ENCODE results near the gene ACKR2. TPM values are rescaled to one million over a fixed set of nuclear protein-coding genes. Genes with fewer than 3 reads are reported as not detected.

The ACKR2 gene
- total and polyA plus RNA-seq, 2 donors (not counting 3 experiments of a cell fraction or from before 2014, with no cell fraction given): 0.01 TPM; not detected in 1

- no peaks in the 10 kb centered on the region for H3K79me2 ChIP-seq (ENCODE audit: control insufficient read depth, insufficient read depth, low read length)
- no peak overlapping the region for H3K27ac ChIP-seq (ENCODE audit: insufficient read depth, low read depth, low read length)
- peaks cover 14 to 19% of the 10 kb centered on the region in 2 experiments for H3K27me3 ChIP-seq (ENCODE audit: control insufficient read depth in 2 of 2, insufficient read depth in 2 of 2, low read length in 2 of 2)
- H3K4me1 ChIP-seq (ENCODE audit: control insufficient read depth, extremely low read depth, insufficient read depth, low read length): peaks cover 7% of the 10 kb centered on the region
- ChIA-PET POLR2A (no interaction called here), CTCF (interaction anchor here (1.0 to 1.1 kb wide), 2 partner anchors 8 to 46 kb away, joined by 3 read pairs; no protein-coding TSS in a partner anchor)
- H3K4me3 ChIP-seq (replicated peaks in 1 of 3; ENCODE audit: insufficient read depth in 1 of 3, low read depth in 1 of 3, low read length in 3 of 3): no peak overlapping the region
- intact Hi-C loops (cut with micrococcal nuclease) (no loop called here), dilution Hi-C loops (cut with MboI; ENCODE audit: extremely low pct_ligation_motif_present, low sequenced_read_pairs) (no loop called here)
- no peak overlapping the region for H2AFZ ChIP-seq (ENCODE audit: low read depth, low read length)
- FAIRE-seq (no peak), DNase-seq (ENCODE audit: low read depth, low spot score) (no peak)
- H3K9me3 ChIP-seq (replicated peaks; ENCODE audit: control insufficient read depth, insufficient read depth, low read length): no peaks in the 10 kb centered on the region
- no peaks in the 10 kb centered on the region for H3K36me3 ChIP-seq (ENCODE audit: control insufficient read depth in 2 of 2, extremely low read depth in 1 of 2, insufficient read depth in 2 of 2, low read length in 2 of 2)
- H3K4me2 ChIP-seq (ENCODE audit: insufficient read depth, low read length): no peak overlapping the region
- no peak overlapping the region for H3K9ac ChIP-seq (replicated peaks; ENCODE audit: extremely low read depth, insufficient read depth, low read length)
- BruUV-seq (replicated peaks): no TSS peak
- no peaks in the 10 kb centered on the region for H3K9me1 ChIP-seq (replicated peaks; ENCODE audit: control insufficient read depth, extremely low read depth, insufficient read depth, low read length)
- TF ChIP-seq POLR2A (IDR thresholded peaks at IDR 0.05; ENCODE audit: low read depth, low read length) (no peak), FOS (IDR thresholded peaks at IDR 0.05; ENCODE audit: borderline replicate concordance, insufficient read depth, low read length) (no peak), POLR2AphosphoS5 (IDR thresholded peaks at IDR 0.05; ENCODE audit: insufficient read depth, low read depth, low read length) (no peak), GATA2 (IDR thresholded peaks at IDR 0.05; ENCODE audit: insufficient read depth, insufficient read length, low read depth, low read length) (no peak), CTCF (IDR thresholded peaks at IDR 0.05; ENCODE audit: extremely low read depth in 1 of 2, insufficient read depth in 1 of 2, low read depth in 1 of 2, low read length in 2 of 2) (no peak), JUN (IDR thresholded peaks at IDR 0.05; ENCODE audit: borderline replicate concordance, insufficient read depth, insufficient read length, low read depth) (no peak), MYC (IDR thresholded peaks at IDR 0.05; ENCODE audit: low read depth, low read length) (no peak), EZH2 (IDR thresholded peaks at IDR 0.05; ENCODE audit: borderline replicate concordance, low read depth, low read length, severe bottlenecking) (no peak)
- TF ChIP-seq, protein P1, sequence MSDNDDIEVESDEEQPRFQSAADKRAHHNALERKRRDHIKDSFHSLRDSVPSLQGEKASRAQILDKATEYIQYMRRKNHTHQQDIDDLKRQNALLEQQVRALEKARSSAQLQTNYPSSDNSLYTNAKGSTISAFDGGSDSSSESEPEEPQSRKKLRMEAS (IDR thresholded peaks at IDR 0.05; ENCODE audit: insufficient read depth, insufficient read length): no peak
- H4K20me1 ChIP-seq (replicated peaks; ENCODE audit: control insufficient read depth, extremely low read depth, insufficient read depth, low read length): no peaks in the 10 kb centered on the region
Observed at GRCh38 chr3:42876940-42877720, 67.9 kb downstream of the ACKR2 start.

Measured in endothelial cell of umbilical vein (primary cell).